Urinary bladder (tissue), 4 donors: ENCODE data around the gene FOXK1. TPM values are rescaled to one million over a fixed set of nuclear protein-coding genes. Genes with fewer than 3 reads are reported as not detected.
"Not testable (repeated sequence)": the region's sequence is repeated elsewhere in the genome, so short reads cannot be mapped to it uniquely, and the experiment has no call there.

Experiments
- DNase-seq: peaks from one replicate; pipeline ENCODE4 v3.0.0-alpha.2; 2015; ENCODE audit errors: extremely low spot score
- H3K27ac ChIP-seq: one replicate; pipeline ENCODE4 v1.5.1; 2013; ENCODE audit warnings: low read depth, mild to moderate bottlenecking, moderate library complexity
- H3K36me3 ChIP-seq: one replicate; pipeline ENCODE4 v1.6.1; 2013; ENCODE audit warnings: mild to moderate bottlenecking, moderate library complexity; ENCODE audit not compliant: insufficient read depth
- H3K4me1 ChIP-seq: one replicate; pipeline ENCODE4 v1.6.1; 2013; ENCODE audit warnings: mild to moderate bottlenecking, moderate library complexity; ENCODE audit not compliant: insufficient read depth
- H3K4me3 ChIP-seq: one replicate; pipeline ENCODE4 v1.5.1; 2013; ENCODE audit warnings: low read depth, low read length
- WGBS: extraction: QIAGEN DNeasy Blood & Tissue Kit; methylation state at CpG from one replicate; pipeline ENCODE4 v1.1.7; 2013; 5-methylcytosine and 5-hydroxymethylcytosine counted together
- polyA plus RNA-seq: library from polyadenylated mRNA; stranded (reverse); fragments of 200-250 nt; gene quantifications from one replicate; pipeline ENCODE4 v1.2.3, GENCODE V29; 2013
- total RNA-seq: library from RNA; depleted of rRNA; stranded (reverse); fragments of >200 nt; gene quantifications from one replicate; pipeline ENCODE4 v1.2.3, GENCODE V29; 2014
- donor health status: healthy with polysubstance abuse.
- donor health status: healthy.

Gene FOXK1
- total RNA-seq (22.2 TPM), polyA plus RNA-seq (8.1 TPM)

GRCh38 chr7:4681886-4682620, at the start of gene FOXK1:
Gene FOXK1, plus strand, starts transcription at chr7:4682295. Its CDS starts 14 bp downstream, at chr7:4682309.
- DNase-seq: no peak
- H3K36me3 ChIP-seq: no peaks in the 10 kb centered on the region
- peak within 1 kb of the TSS; percentile 91 for H3K4me3 ChIP-seq
- peak within 1 kb of the TSS; percentile 93 for H3K27ac ChIP-seq
- H3K4me1 ChIP-seq: no peaks in the 10 kb centered on the region
- under 1% methylated on average over 116 of the region's 116 CpGs for WGBS

DNA sequence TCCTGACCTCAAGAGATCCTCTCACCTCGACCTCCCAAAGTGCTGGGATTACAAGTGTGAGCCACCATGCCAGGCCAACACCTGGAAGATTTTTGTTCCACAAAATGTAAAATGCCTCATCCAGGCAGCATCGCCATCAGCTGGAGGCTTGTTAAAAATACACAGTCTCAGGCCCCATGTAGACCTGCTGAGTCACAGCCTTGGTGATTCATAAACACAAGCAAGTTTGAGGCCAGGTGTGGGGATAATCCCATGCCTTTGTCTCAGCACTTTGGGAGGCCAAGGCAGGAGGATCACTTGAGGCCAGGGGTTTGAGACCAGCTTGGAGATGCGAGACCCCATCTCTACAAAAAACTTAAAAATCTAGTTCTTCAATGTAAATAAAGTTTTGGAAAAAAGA, 49.1 kb upstream of the FOXK1 start:
- Histone ChIP-seq H3K27ac (no peak overlapping the region), H3K36me3 (no peaks in the 10 kb centered on the region), H3K4me1 (no peaks in the 10 kb centered on the region), H3K4me3 (no peak overlapping the region)
- WGBS: 93% methylated on average over 3 of the region's 3 CpGs
- DNase-seq: no peak

DNA sequence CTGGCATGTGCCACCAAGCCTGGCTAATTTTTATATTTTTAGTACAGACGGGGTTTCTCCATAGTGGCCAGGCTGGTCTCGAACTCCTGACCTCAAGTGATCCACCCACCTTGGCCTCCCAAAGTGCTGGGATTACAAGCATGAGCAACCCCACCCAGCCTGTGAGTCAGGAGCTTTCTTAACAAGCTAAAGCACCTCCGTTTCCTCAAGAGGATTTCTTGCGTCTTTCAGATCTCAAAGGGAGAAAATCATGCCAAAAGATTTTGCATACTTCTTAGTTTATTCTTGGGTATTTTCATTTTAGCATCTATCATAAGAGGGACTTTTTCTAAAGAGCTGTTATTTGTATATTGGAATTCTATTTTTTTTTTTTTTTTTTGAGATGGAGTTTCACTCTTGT, 47.9 kb upstream of the FOXK1 start:
- Histone ChIP-seq H3K36me3 (no peaks in the 10 kb centered on the region), H3K27ac (no peak overlapping the region), H3K4me1 (no peaks in the 10 kb centered on the region), H3K4me3 (no peak overlapping the region)
- WGBS: 63% methylated on average over 4 of the region's 4 CpGs
- DNase-seq: no peak

DNA sequence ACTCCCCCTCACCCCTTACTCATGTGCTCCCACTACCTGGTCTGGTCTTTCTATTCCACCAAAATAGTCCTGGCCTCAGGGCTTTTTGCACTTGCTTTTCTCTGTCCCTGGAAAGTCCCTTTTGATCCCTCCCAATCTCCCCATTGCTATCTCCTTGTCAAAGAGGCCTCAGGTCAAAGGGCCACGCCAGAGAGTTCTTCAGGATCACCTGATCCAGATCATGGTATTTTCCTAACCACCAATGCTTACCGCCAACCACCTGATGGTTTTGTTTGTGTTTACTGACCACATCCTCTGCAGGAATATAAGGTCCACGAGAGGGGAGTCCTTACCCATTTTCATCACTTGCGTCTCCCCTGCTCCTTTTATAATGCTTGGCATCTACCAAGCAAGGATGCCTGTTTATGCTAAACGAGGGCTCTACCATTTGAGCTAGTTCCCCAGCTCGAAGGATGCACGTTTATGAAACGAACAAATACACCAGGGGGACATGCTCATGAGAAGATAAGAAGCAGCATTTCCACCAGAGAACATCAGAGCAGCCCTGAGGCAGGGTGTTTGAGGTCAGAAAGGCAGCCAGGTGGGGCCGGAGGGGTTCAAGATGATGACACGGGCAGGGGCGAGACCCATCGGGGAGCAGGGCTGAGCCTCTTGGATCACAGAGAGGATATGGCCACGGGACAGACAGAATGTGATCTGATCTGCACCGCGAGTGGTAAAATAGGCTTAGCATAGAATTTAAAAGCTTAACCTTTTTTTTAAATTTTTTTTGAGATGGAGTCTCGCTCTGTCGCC, 43.1 kb upstream of the FOXK1 start:
- Histone ChIP-seq H3K4me1 (no peaks in the 10 kb centered on the region), H3K36me3 (no peaks in the 10 kb centered on the region), H3K27ac (no peak overlapping the region), H3K4me3 (no peak overlapping the region)
- 77% methylated on average over 17 of the region's 17 CpGs for WGBS
- no peak for DNase-seq

DNA sequence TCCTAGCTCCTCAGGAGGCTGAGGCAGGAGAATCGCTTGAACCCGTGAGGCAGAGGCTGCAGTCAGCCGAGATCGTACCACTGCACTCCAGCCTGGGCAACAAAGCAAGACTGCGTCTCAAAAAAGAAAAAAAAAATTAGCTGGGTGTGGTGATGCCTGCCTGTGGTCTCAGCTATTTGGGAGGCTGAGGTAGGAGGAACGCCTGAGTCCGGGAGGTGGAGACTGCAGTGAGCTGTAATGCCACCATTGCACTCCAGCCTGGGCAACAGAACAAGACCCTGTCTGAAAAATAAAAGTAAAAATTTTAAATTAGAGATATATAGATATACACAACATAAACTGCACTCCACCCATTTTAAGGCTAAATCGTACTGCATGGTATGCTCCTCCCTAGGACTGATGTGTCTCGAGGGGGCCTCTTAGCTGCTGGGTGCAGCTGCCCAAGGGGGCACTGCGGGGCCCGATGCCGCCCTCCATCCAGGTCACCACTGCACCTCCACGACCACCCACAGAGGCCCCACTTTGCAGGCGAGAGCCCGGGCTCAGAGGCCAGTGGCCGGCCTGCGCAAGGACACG, 40.9 kb upstream of the FOXK1 start:
- Histone ChIP-seq H3K4me3 (peak overlapping the region; percentile 41), H3K4me1 (no peaks in the 10 kb centered on the region), H3K36me3 (no peaks in the 10 kb centered on the region), H3K27ac (no peak overlapping the region)
- 31% methylated on average over 18 of the region's 18 CpGs for WGBS
- no peak for DNase-seq

DNA sequence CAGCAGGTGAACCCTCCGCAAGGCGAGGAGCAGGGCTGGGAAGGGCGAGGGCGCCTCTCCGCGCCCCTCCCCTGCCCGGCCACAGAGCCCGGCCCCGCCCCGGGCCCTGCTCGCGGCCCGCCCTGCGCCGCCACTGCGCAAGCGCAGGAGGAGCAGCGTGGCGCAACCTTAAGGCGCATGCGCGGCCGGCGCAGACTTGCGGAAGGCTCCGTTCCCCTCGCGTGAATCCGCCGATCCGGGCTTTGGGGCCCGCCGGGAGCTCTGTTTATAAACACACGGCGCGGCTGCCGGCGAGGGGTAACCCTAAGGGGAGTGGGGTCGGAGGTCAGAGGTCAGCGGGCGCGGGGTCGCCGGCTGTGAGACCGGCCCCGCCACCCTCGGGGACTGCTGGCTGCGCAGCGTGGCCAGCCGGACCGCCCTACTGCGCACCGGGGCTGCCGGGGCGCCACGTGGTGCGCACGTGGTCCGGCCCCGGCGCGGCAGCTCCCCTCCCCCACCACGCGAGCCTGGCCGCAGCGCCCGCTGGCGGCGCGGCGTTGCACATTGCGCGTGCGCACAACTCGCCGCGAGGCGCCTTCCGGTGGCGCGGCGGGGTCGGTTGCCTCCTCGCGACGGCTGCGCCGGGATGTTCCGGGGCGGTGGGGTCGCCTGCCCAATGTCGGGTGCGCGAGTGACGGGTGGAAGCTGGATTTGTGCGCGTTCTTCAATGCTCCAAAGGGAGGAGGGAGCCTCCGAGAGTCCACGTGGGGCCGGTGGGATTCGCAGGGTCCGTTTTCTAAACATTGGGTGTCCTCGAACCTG, 40.2 kb upstream of the FOXK1 start:
- peak; percentile 85 for DNase-seq
- Histone ChIP-seq H3K4me1 (no peaks in the 10 kb centered on the region), H3K4me3 (peak overlapping the region; percentile 41), H3K27ac (peak overlapping the region; percentile 82), H3K36me3 (no peaks in the 10 kb centered on the region)
- under 1% methylated on average over 103 of the region's 103 CpGs for WGBS

DNA sequence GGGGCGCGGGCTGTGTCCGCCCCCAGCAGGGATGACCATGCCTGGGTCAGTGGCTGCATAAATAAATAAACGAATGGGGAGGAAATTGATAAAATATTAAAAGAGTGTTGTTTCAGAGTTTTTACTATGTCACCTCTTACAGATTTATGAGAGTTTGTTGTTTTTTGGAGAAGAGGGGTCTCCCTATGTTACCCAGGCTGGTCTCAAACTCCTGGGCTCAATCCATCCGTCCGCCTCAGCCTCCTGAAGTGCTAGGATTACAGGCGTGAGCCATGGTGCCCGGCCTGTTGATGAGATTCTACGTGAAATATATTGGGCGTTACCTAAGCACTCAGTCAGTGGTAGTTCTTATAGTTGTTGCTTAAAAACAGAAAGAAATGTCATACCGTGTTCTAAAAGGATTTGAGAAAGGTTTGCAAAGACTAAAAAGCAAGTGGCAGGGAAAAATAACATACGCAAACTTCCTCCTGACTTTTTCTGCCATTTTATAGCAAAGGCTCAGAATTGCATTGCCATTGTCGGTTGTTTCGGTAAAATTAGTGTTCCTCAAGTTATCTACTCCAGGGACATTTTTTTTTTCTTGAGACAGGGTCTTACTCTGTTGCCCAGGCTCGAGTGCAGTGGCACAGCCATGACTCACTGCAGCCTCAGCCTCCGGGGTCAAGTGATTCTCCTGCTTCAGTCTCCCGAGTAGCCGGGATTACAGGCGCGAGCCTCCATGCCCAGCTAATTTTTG, 39.5 kb upstream of the FOXK1 start:
- 62% methylated on average over 20 of the region's 20 CpGs for WGBS
- peak overlapping the region; percentile 41 for H3K4me3 ChIP-seq

GRCh38 chr7:4643204-4643471, 39.0 kb upstream of the FOXK1 start:
- WGBS: 96% methylated on average over 5 of the region's 5 CpGs
- not testable (repeated sequence) for H3K36me3 ChIP-seq, H3K27ac ChIP-seq, H3K4me3 ChIP-seq, DNase-seq, H3K4me1 ChIP-seq

More for the DNA sequence above, 39.5 kb upstream of the FOXK1 start:
- peak overlapping the region; percentile 82 for H3K27ac ChIP-seq
- no peaks in the 10 kb centered on the region for H3K4me1 ChIP-seq
- no peaks in the 10 kb centered on the region for H3K36me3 ChIP-seq
- DNase-seq: no peak

DNA sequence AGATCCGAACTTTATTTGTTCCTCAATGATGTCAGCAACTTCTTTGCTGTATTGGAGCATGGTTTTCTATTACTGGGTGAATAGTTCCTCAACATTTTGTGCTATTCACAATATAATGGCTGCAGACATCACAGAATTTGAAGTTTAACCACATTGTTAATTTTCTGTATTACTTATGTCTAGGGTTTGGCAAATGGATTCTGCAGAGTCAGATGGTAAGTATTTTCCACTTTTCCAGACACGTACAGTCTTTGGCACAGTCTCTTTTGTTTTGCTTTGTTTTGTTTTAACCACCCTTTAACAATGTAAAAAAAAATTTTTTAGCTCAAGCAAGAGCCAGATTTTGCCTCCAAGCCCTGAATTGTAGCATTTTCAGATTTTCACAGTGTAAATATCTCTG, 36.8 kb upstream of the FOXK1 start:
- 57% methylated on average over 2 of the region's 2 CpGs for WGBS
- no peak for DNase-seq
- no peaks in the 10 kb centered on the region for H3K36me3 ChIP-seq
- no peak overlapping the region for H3K27ac ChIP-seq
- no peak overlapping the region for H3K4me3 ChIP-seq
- H3K4me1 ChIP-seq: no peaks in the 10 kb centered on the region

DNA sequence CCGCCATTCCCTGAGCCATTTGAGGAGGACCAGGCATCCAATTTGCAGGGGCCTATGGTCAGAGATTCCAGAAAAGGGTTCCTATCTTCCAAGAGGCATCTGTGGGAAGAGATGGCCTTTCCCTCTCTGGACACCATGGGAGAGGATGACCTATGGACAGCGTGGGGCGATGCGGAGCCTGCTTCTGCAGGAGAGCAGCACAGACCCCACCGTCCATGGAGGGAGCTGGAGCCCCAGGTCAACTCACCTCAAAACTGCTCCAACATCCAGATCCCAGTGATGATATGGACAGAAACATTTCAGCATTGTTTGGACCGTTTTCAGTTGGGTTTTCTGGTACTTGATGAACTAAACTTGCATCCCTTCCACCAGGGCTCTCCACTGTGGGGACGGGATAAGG, 34.0 kb upstream of the FOXK1 start:
- Histone ChIP-seq H3K4me1 (no peaks in the 10 kb centered on the region), H3K36me3 (no peaks in the 10 kb centered on the region), H3K27ac (no peak overlapping the region), H3K4me3 (no peak overlapping the region)
- WGBS: 93% methylated on average over 7 of the region's 7 CpGs
- DNase-seq: no peak

DNA sequence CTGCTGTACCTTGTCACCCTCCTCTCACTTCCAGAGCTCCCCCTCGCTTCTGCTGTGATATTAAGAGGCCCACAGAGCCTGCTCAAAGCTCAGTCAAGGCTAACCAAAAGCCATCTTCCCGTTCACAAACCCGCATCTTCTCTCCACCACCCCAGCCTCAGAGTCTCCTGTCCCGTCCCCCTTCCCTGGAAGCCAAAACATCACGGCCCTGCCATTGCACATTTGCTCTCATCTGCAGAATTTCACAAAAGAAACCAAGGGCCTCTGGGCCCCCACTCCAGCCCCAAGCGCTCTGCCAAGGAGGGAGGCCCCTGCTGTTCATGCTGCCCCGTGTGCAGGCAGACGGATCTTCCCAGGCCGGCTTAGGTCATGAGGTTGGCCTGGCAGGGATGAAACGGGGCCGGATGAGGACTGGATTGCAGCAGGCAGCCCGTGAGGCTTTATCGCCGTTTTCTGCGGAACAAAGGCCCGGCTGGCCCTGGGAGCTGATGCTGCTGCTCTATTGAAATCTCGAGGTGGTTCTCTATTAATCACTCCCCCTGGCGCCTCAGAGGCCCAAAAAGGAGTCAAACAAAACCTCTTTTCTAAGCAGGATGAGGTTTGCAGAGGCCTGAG, 31.6 kb upstream of the FOXK1 start:
- WGBS: 30% methylated on average over 18 of the region's 18 CpGs
- no peak overlapping the region for H3K4me3 ChIP-seq
- no peaks in the 10 kb centered on the region for H3K4me1 ChIP-seq
- H3K27ac ChIP-seq: no peak overlapping the region
- no peaks in the 10 kb centered on the region for H3K36me3 ChIP-seq
- no peak for DNase-seq

DNA sequence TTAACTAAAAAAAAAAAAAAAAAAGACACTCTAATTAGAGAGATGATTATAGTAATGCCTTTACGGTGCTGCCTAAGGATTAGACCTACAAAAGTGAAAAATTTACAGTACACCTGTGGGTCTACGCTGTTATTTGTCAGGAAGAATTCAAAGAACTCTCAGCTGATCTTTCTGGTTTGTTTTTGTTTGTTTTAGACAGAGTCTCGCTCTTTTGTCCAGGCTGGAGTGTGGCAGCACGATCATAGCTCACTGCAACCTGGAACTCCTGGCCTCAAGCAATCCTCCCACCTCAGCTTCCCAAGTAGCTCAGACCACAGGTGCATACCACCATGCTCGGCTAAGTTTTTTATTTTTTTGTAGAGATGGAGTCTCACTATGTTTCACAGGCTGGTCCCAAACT, 28.3 kb upstream of the FOXK1 start:
- 93% methylated on average over 5 of the region's 5 CpGs for WGBS

DNA sequence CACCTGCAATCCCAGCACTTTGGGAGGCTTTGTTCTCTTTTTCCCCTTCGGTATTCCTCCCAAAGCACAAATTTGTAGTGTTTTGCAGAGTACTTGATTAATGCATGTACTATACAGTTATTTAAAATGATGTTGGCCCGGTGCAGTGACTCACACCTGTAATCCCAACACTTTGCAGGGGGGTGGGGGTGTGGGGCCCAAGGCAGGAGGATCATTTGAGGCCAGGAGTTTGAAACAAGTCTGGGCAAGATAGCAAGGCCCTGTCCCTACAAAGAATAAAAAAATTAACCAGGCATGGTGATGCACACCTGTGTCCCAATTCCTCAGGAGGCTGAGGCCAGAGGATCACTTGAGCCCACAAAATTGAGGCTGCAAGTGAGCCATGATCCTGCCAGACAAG, 26.8 kb upstream of the FOXK1 start:
- Histone ChIP-seq H3K4me3 (no peak overlapping the region), H3K27ac (no peak overlapping the region), H3K4me1 (no peaks in the 10 kb centered on the region), H3K36me3 (no peaks in the 10 kb centered on the region)
- WGBS: 91% methylated on average over 2 of the region's 2 CpGs
- no peak for DNase-seq

More for the DNA sequence above, 28.3 kb upstream of the FOXK1 start:
- no peaks in the 10 kb centered on the region for H3K4me1 ChIP-seq
- H3K36me3 ChIP-seq: no peaks in the 10 kb centered on the region
- H3K4me3 ChIP-seq: no peak overlapping the region
- no peak overlapping the region for H3K27ac ChIP-seq
- no peak for DNase-seq
